ENCODE measurements around the gene CALHM2.
"Not testable (repeated sequence)": the region's sequence is repeated elsewhere in the genome, so short reads cannot be mapped to it uniquely, and the experiment has no call there.

CALHM2 gene

GRCh38 chr10:103448746-103449145, 3.4 kb downstream of the CALHM2 start:
- DNase-seq = no peak

DNA sequence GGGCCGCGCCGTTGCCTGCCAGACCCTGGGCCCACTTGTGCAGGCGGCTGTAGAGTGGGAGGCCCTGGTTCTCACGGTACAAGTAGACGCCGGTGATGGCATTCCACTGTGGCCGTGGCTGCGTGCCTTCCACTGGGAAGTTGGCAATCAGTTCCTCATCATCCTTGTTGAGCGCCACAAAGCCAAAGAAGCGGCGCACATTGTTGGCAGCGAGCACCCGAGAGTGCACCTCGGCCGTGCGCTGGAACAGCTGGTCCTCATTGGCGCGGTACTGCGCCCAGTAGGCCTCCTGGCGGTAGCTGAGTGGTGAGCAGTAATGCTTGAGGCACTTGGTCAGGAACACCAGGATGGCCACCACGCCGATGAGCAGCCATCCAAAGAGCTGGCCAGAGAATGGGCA, 5.0 kb downstream of the CALHM2 start:
- DNase-seq = no peak

GRCh38 chr10:103445767-103446567, 6.2 kb downstream of the CALHM2 start:
- DNase-seq = no peak

GRCh38 chr10:103445366-103445765, 6.8 kb downstream of the CALHM2 start:
- no peak for DNase-seq

DNA sequence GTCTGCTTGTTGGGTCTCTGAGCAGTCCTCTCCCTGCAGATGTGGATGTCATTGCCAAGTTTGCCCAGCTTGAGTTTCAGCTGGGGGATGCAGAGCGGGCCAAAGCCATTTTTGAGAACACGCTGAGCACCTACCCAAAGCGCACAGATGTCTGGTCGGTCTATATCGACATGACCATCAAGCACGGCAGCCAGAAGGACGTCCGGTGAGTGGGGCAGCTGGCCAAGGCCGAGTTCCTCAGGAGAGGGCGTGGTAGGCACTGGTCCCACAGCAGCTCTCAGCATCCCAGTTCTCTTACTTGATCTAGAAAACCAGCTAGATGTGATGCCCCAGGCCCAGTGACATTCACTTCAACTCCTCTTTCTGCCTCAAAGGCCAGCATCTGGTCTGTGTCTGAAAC, 7.7 kb downstream of the CALHM2 start:
- DNase-seq = no peak

- DNase-seq = no peak
Observed at GRCh38 chr10:103443475-103444185, 8.5 kb downstream of the CALHM2 start.

DNA sequence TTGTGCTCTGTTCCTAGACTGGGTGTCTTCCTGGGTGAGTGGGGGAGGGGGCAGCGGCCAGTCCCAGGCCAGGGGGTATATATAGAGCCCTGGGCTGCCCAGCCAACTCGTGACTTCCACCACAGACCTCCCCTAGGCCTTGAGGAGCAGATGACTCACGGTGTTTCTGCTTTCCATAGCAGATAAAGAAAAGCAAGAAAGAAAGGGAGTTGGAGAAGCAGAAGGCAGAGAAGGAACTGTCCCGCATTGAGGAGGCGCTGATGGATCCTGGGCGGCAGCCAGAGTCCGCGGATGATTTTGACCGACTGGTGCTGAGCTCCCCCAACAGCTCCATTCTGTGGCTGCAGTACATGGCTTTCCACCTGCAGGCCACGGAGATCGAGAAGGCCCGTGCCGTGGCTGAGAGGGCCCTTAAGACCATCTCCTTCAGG, 10.1 kb downstream of the CALHM2 start:
- DNase-seq = no peak

DNA sequence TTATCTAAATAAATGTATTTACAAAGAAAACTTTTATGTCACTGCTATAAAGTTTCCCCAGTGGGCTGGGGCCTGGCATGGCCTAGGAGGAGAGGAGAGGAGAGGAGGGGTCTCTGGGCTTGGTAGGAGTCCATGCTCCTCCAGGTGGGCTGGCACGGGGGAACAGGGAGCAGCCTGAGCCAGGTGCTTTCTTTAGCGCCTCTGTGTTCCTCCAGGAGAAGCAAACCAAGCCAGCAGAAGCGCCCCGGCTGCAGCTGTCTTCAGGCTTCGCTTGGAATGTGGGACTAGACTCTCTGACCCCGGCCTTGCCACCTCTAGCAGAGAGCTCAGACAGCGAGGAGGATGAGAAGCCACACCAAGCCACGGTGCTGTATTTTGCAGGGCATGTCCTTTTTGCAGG, 10.6 kb downstream of the CALHM2 start:
- no peak for DNase-seq

- no peak for DNase-seq
Observed at GRCh38 chr10:103441206-103441605, 11.0 kb downstream of the CALHM2 start.

GRCh38 chr10:103440416-103440815, 11.8 kb downstream of the CALHM2 start:
- DNase-seq = no peak

DNA sequence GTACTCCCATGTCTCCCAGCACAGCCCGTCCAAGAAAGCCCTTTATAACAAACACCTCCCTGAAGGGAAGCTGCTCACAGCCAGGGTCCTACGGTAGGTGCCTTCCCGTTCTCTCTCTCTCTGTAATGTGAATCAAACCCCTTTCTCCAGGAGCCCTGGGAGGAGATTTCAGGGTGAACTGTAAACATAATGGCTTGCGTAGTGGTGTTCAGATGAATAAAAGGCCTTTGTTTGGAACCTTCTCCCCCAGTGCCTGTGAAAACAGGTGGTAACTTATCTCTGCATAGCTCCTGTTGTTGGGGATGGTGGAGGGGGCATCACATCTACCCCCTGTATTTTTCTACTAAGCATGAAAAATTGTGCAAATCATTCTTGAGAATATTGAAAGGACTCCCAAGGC, 12.4 kb downstream of the CALHM2 start:
- no peak for DNase-seq

DNA sequence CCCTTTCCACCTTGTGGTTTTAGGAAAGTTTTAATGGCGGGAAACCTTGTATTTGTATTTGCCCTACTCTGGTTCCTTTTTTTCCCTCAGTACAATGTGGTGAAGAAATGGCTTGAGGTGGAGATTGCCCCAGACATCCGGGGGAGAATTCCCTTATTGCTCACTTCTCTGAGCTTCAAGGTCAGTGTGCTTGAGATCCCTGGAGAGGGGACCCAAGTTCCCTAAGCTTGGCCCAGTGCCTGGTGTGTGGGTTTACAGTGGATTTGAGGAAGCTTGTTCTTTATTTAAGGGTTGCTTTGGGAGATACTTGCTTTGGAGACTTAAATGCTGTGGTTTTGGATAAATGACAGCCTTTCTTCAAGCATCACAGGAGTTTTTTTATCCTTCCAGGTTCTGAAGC, 18.3 kb downstream of the CALHM2 start:
- no peak for DNase-seq

DNA sequence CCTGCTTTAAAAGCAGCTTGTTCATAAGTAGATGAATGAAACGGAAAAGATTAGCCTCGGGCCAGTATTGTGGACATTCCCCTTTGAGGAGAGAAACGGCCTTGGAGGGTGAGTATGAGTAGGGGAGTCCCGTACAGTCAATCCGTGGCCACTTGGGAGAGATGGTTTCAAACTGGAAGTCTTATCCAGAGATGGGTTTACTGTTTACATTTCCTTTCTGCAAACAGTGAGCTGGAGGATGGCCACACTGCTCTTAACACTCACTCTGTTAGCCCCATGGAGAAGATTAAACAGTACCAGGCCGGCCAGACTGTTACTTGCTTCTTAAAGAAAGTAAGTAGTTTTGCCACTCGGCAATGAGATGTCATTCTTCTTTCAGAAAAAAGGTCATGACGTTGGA, 20.3 kb downstream of the CALHM2 start:
- no peak for DNase-seq

GRCh38 chr10:103429647-103430046, 22.5 kb downstream of the CALHM2 start:
- no peak for DNase-seq

DNA sequence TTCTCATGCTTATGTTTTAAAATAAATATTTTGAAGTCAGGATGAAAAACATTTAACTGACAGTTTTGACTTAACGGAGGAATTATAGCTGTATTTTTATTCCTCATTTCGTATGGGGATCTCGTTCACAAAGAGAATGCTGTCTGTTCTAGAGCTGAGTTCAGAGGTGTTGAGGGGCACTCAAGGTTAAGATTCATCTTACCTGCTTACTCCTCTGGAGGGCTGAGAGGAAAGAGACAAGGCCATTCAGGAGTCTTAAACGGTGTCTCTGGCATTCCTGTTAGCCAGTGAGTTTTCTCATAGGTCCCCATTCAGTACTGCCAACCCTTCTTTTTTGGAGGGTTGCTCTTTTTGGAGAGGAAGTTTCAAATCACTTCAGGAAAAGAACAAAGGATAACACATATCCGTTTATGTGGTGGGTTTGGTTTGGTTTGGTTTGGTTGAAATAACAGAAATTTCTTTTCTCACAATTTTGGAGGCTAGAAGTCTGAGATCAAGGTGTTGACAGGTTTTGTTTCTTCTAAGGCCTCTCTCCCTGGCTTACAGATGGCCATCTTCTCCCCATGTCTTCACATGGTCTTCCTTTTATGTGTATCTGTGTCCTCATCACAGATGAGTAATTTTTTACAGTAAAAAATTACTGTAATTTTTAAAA, 23.1 kb downstream of the CALHM2 start:
- no peak for DNase-seq

GRCh38 chr10:103427866-103428265, 24.3 kb downstream of the CALHM2 start:
- DNase-seq = no peak

GRCh38 chr10:103423748-103424147, 28.4 kb downstream of the CALHM2 start:
- no peak for DNase-seq

DNA sequence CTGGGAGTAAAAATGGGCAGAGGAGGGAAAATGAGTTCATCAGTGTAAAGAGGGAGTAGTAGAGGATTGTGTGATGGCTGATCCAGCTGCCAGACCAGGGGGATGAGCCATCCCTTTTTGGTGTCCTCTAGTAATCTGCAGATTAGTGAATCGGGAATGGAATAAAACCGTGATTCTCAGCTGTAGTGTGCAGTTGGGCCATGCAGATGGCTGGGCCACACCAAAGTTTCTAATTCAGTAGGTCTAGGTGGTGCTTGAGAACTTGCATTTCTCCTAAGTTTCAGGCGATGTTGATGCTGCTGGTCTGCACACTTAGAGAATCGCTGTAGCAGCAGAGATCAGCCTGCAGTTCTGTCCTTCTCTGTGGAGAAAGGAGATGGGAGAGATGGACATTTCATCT, 33.1 kb downstream of the CALHM2 start:
- DNase-seq = no peak

DNA sequence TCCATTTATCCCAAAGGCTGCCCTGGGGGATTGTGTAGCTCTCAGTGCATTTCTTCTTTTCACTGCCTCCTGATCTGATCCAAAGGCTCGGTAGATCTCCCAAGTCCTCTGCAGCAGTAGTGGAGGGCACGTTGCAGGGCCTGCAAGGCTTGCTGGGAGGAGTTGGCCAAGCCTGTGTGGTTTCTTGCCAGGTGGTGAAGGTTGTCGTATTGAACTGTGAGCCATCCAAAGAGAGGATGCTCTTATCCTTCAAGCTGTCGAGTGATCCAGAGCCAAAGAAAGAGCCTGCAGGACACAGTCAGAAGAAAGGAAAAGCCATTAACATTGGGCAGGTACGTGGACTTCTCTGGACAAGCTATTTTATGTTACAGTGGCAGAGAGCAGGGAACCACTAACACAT, 34.6 kb downstream of the CALHM2 start:
- DNase-seq = no peak

DNA sequence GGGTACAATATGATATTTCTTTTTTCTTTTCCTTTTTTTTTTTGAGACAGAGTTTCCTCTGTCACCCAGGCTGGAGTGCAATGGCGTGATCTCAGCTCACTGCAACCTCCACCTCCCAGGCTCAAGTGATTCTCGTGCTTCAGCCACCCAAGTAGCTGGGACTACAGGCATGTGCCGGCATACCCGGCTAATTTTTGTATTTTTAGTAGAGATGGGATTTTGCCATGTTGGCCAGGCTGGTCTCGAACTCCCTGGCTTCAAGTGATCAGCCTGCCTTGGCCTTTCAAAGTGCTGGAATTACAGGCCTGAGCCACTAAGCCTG, 35.1 kb downstream of the CALHM2 start:
- DNase-seq = not testable (repeated sequence)

DNA sequence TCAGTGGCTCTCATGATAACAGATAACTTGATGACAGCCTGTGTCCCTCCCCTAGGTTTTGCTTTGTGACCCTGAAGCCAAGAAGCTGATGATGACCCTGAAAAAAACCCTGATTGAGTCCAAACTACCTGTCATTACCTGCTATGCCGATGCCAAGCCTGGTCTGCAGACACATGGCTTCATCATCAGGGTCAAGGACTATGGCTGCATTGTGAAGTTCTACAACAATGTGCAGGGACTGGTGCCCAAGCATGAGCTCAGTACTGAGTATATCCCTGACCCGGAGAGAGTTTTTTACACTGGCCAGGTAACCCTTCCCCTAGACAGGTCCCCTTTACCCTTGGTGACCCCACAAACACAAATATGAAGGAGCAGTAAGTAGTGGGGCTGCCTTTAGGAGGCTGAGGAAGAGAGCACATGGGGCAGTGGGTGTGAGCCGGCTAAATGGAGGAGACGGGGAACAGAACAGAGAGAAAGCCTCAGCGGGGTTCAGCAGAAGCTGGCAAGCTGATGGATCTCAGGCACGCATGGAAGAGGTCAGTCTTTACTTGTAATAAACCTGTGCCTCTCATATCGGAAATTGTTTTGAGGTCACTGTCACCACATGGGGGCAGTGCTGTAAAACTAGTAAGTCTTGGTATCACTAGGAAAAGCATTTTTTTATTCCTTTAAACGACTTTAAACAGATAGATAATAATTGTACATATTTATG, 35.6 kb downstream of the CALHM2 start:
- peak; percentile 4 for DNase-seq

GRCh38 chr10:103415581-103415980, 36.6 kb downstream of the CALHM2 start:
- no peak for DNase-seq

DNA sequence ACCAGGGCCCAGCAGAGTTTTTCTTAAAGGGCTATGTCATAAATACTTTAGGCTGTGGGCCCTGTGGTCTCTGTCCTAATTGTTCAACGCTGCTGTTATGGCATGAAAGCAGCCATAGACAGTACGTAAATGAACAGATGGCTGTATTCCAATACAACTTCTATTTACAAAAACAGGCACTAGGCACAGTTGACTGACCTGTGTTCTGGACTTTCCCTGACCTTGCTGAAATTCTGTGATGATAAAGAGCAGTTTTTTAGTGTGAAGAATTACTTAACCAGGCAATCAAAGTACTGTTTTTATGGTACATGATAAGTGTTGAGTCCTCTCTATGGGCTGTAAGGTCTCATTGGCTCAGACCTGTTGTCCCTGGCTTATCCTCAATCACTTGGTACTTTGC, 38.6 kb downstream of the CALHM2 start:
- DNase-seq = no peak

Data from NCI-H748 treated with DMSO at 0.1 percent for 48 hours (cell line).